ENCODE results near the gene ACTN3. TPM values are rescaled to one million over a fixed set of nuclear protein-coding genes. Genes with fewer than 3 reads are reported as not detected.
A peak's percentile ranks its signal among the peaks of the same experiment; 100 is the strongest.
"Not testable (repeated sequence)": the region's sequence is repeated elsewhere in the genome, so short reads cannot be mapped to it uniquely, and the experiment has no call there.

Gene ACTN3
- total RNA-seq, 1 donor from 2014 or later = 2.0 TPM

DNA sequence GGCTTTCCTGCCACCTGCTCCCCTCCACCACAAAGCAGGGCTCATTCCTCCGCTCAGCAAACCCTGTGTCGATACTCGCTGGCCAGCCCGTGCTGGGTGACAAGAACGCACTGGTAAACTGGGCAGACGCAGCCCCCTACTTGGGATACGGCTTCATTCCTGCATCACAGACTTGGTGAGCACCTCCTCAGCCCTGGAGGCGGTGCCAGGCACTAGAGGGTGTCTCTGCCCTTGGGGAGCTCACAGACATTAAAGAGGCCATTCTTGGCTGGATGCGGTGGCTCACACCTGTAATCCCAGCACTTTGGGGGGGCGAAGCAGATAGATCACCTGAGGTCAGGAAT lies 6.9 kb upstream of the ACTN3 start:
- no peak for DNase-seq
- peaks cover 13% of the 10 kb centered on the region for H3K9me3 Mint-ChIP-seq (ENCODE audit: unreplicated experiment)
- TF ChIP-seq, protein P1, sequence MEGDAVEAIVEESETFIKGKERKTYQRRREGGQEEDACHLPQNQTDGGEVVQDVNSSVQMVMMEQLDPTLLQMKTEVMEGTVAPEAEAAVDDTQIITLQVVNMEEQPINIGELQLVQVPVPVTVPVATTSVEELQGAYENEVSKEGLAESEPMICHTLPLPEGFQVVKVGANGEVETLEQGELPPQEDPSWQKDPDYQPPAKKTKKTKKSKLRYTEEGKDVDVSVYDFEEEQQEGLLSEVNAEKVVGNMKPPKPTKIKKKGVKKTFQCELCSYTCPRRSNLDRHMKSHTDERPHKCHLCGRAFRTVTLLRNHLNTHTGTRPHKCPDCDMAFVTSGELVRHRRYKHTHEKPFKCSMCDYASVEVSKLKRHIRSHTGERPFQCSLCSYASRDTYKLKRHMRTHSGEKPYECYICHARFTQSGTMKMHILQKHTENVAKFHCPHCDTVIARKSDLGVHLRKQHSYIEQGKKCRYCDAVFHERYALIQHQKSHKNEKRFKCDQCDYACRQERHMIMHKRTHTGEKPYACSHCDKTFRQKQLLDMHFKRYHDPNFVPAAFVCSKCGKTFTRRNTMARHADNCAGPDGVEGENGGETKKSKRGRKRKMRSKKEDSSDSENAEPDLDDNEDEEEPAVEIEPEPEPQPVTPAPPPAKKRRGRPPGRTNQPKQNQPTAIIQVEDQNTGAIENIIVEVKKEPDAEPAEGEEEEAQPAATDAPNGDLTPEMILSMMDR (IDR thresholded peaks at IDR 0.05; ENCODE audit: partially characterized antibody, unreplicated experiment) = no peak
- peaks cover 12% of the 10 kb centered on the region for H3K27me3 Mint-ChIP-seq (ENCODE audit: unreplicated experiment)
- no peak overlapping the region for H3K4me3 Mint-ChIP-seq (ENCODE audit: unreplicated experiment)
- no peak overlapping the region for H3K27ac Mint-ChIP-seq (ENCODE audit: unreplicated experiment)
- peaks cover 12% of the 10 kb centered on the region for H3K4me1 Mint-ChIP-seq (ENCODE audit: low read depth, unreplicated experiment)
- peaks cover 4% of the 10 kb centered on the region for H3K36me3 Mint-ChIP-seq (ENCODE audit: unreplicated experiment)

DNA sequence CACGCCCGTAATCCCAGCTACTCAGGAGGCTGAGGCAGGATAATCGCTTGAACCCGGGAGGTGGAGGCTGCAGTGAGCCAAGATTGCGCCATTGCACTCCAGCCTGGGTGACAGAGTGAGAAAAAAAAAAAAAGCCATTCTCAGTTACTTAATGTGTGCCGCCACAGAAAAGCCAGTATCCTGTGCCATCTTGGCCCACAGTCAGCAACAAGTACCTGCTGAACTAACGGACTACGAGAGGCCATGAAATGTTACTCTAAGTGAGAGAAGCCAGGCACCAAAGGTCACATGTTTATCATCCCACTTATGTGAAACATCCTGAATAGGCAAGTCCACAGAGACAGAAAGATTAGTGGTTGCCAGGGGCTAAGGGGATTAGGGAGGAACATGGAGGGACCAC lies 6.1 kb upstream of the ACTN3 start:
- H3K4me1 Mint-ChIP-seq (ENCODE audit: low read depth, unreplicated experiment) = peaks cover 15% of the 10 kb centered on the region

DNA sequence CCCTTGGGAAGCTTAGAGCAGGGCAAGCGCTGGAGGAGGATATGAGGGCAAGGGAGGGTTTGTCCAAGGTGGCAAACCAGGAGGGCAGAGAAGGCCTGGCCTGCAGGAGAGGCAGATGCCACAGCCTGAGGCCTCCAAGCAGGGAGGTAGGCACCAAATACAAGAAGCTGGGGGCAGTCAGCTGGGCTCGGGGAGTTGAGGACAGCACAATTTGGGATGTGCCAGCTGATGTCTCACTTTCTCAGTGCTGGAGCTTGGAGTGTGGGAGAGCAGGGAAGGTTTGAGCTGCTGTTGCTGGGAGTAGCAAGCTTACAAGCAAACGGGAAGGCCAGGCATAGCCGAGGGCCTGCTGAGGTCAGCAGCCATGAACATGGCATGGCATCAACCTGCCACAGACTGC lies 4.8 kb upstream of the ACTN3 start:
- Mint-ChIP-seq H3K36me3 (ENCODE audit: unreplicated experiment) (peaks cover 4% of the 10 kb centered on the region), H3K9me3 (ENCODE audit: unreplicated experiment) (peaks cover 13% of the 10 kb centered on the region), H3K27me3 (ENCODE audit: unreplicated experiment) (peaks cover 14% of the 10 kb centered on the region), H3K4me3 (ENCODE audit: unreplicated experiment) (no peak overlapping the region), H3K27ac (ENCODE audit: unreplicated experiment) (no peak overlapping the region), H3K4me1 (ENCODE audit: low read depth, unreplicated experiment) (peaks cover 15% of the 10 kb centered on the region)
- DNase-seq = no peak
- TF ChIP-seq, protein P1 (IDR thresholded peaks at IDR 0.05; ENCODE audit: partially characterized antibody, unreplicated experiment) = no peak

More for the DNA sequence above, 6.1 kb upstream of the ACTN3 start:
- Mint-ChIP-seq H3K27me3 (ENCODE audit: unreplicated experiment) (peaks cover 12% of the 10 kb centered on the region), H3K9me3 (ENCODE audit: unreplicated experiment) (peaks cover 13% of the 10 kb centered on the region)
- not testable (repeated sequence) for H3K27ac Mint-ChIP-seq (ENCODE audit: unreplicated experiment); H3K4me3 Mint-ChIP-seq (ENCODE audit: unreplicated experiment); DNase-seq; H3K36me3 Mint-ChIP-seq (ENCODE audit: unreplicated experiment)

DNA sequence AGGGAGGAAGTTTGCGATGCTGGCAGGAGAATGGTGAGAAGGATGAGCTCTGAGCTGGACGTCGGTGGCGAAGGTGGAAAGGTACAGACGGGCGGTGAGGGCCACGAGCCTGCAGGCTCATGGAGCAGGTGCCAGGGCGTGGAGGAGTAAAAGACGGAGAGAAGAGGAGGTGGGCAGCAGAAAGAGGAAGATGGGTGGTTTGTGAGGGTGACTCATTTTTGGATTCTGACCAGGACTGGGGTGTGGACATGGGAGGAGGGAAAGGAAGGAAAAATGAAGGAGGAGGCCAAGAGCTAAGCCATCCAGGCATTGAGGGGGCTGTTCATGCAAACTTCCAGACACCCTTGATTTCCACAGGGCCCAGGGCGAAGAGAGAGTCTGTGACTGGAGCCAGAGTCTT lies 4.3 kb upstream of the ACTN3 start:
- H3K4me1 Mint-ChIP-seq (ENCODE audit: low read depth, unreplicated experiment) = peaks cover 16% of the 10 kb centered on the region
- peak overlapping the region; percentile 16 for H3K27ac Mint-ChIP-seq (ENCODE audit: unreplicated experiment)
- H3K4me3 Mint-ChIP-seq (ENCODE audit: unreplicated experiment) = peak overlapping the region; percentile 1
- H3K36me3 Mint-ChIP-seq (ENCODE audit: unreplicated experiment) = peaks cover 4% of the 10 kb centered on the region
- H3K27me3 Mint-ChIP-seq (ENCODE audit: unreplicated experiment) = peaks cover 13% of the 10 kb centered on the region
- TF ChIP-seq, protein P1 (IDR thresholded peaks at IDR 0.05; ENCODE audit: partially characterized antibody, unreplicated experiment) = no peak
- H3K9me3 Mint-ChIP-seq (ENCODE audit: unreplicated experiment) = peaks cover 13% of the 10 kb centered on the region
- no peak for DNase-seq

DNA sequence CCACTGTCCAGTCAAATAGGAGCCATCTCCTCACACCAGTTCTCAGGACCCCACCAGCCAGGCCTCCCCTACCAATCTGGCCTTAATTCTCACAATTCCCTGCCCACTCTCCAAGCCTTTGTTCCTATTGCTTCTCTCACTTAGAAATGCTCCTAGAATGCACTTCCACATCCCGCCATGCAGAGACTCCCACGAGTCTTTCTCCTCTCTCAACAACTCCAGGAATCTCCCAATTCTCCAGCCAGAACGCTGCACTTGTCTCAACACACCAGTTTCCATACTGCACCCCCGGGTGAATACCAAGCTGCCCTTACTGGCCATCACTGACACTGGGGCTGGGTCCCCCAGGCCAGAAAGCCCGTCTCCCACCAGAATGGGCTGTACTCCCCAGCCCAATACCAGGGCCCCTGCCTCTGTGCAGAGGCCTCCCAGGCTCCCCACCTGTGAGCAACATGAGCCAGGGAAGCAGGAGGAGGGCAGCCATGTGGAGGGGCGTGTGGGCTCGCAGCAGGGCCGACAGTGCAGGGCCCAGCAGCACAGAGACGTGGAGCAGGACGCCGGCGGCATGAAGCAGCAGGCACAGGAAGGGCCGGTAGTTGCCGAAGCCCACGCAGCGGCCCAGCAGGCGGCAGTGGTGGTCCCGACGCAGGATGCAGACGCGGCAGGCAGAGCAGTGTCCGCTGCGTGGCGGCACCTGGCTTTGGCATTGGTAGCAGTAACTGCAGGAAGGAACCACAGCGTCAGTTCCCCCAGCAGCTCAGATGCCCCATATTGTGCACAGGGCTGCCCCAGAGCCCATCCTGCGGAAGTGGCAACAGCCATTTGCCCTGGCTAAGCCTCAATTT lies 3.2 kb upstream of the ACTN3 start:
- TF ChIP-seq, protein P1 (IDR thresholded peaks at IDR 0.05; ENCODE audit: partially characterized antibody, unreplicated experiment) = peak; percentile 32
- peaks cover 22% of the 10 kb centered on the region for H3K4me1 Mint-ChIP-seq (ENCODE audit: low read depth, unreplicated experiment)
- peak; percentile 82 for DNase-seq
- peaks cover 9% of the 10 kb centered on the region for H3K27me3 Mint-ChIP-seq (ENCODE audit: unreplicated experiment)
- H3K36me3 Mint-ChIP-seq (ENCODE audit: unreplicated experiment) = peaks cover 4% of the 10 kb centered on the region
- peaks cover 13% of the 10 kb centered on the region for H3K9me3 Mint-ChIP-seq (ENCODE audit: unreplicated experiment)
- H3K4me3 Mint-ChIP-seq (ENCODE audit: unreplicated experiment) = peak overlapping the region; percentile 71
- H3K27ac Mint-ChIP-seq (ENCODE audit: unreplicated experiment) = peak overlapping the region; percentile 10

DNA sequence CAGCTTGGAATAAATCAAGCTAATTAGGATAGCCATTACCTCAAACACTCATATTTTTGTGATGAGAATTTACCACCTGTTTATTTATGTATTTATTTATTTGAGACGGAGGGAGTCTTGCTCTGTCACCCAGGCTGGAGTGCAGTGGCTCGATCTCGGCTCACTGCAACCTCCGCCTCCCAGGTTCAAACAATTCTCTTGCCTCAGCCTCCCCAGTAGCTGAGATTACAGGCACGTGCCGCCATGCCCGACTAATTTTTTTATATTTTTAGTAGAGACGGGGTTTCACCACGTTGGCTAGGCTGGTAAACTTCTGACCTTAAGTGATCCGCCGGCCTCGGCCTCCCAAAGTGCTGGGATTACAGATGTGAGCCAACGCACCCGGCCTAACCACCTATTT lies 1.8 kb upstream of the ACTN3 start:
- H3K27ac Mint-ChIP-seq (ENCODE audit: unreplicated experiment) = peak overlapping the region; percentile 85
- H3K4me1 Mint-ChIP-seq (ENCODE audit: low read depth, unreplicated experiment) = peaks cover 29% of the 10 kb centered on the region
- not testable (repeated sequence) for DNase-seq; H3K36me3 Mint-ChIP-seq (ENCODE audit: unreplicated experiment)
- H3K27me3 Mint-ChIP-seq (ENCODE audit: unreplicated experiment) = peaks cover 11% of the 10 kb centered on the region
- H3K9me3 Mint-ChIP-seq (ENCODE audit: unreplicated experiment) = peaks cover 13% of the 10 kb centered on the region
- H3K4me3 Mint-ChIP-seq (ENCODE audit: unreplicated experiment) = peak overlapping the region; percentile 82
